Fibroblast of skin of back (primary cell): Measurements from ENCODE around the gene CASKIN2.

ENCODE experiments used
- DNase-seq: peaks from one replicate; pipeline ENCODE4 v3.0.0-alpha.2; 2013

CASKIN2 gene

DNA sequence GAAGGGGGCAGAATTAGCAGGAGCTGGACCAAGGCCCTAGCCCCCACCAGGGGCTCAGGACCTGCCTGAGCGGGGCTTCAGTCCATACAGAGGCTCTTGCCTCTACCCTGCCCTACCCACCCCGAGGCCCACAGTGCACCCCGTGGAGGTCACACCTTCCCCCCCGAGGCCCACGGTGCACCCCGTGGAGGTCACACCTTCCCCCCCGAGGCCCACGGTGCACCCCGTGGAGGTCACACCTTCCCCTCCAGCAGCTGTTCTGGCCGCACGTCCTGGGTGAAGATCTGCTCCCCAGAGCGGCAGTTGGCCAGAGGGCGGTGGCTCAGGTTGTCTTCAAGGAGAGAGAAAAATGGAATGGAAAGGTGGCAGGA, 11.4 kb downstream of the CASKIN2 start:
- no peak for DNase-seq

DNA sequence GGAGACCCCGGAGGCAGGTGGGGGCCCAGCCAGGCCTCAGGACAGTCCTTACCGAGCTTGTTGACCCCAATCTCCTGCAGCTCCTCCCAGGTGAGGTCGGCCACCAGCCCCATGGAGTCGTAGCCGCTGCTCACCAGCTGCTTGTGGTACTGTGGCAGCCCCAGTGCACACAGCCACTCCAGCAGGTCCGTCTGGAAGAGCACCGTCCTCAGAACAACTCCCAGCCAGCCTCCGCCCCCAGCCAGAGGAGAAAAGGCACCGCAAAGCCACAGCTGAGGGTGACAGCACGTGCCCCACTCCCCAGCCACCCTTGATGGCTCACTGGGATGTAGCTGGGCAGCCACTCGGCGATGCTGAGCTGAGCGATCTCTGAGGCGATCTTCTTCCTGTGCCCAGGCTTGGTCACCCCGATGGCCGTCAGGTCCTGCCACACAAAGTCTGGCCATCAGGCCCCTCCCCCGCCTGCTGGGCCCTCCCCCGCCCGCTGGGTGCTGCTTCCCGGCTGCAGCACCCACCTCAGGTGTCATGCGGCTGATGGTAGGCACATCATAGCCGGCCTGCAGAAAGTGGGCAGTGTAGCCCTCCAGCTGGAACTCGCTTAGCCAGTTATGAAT, 11.9 kb downstream of the CASKIN2 start:
- DNase-seq: no peak

DNA sequence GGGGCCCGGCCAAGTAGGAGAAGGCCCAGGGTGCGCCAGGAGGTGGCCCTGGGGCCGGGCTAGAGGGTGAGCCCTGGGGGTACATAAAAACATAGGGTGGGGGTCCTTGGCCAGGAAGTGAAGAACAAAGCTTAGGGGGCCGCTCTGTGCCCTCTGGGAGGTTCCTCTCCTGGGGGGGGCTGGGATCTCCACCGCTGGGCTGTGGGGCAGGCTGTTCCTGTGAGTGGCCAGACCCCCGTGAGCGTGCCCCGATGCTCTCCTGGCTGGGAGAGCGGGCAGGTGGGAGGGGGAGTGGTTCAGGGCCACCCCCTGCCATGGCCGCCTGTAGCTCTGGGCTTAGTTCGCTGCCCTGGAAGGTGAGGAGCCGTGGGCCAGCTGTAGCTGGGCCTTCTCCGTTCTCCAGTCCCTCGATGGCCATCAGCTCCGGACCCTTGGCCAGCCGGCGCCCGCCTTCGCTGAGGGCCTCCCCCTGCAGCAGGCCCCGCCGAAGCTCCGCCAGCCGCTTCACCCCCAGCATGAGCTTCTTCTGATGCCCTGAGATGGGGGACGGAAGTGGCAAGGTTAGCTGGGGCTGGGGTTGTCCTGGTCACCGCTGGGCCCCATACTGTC, 12.5 kb downstream of the CASKIN2 start:
- DNase-seq: no peak

DNA sequence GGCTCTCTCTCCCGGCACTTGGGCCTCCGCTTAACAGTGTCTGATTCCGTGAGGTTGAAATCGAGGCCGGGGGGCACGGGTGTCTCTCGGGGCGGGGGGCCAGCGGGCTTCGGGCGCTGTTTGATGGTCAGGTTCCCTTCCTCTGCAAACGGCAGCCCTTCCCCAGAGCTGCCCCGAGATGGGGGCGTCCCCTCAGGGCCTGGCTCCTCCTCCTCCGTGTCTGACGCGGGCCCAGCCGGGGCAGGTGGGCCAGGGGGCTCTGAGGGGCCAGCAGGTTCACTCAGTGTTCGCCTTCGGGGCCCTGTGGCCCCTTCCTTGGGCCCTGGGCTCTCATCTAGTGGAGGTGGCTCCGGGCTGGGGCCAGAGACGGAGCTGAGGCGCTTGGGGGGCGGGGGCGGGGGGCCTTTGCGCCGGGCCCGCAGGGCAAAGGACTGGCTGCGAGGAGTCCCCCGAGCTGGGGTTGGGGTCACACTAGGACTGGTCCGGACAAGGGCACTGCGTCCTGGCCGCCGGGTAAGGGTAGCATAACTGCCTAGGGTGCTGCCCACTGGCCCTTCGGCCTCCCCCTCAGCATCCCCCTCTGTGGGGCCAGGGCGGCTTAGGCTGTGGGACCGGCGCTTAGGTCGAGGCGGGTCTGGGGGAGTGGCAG, 13.1 kb downstream of the CASKIN2 start:
- DNase-seq: no peak

DNA sequence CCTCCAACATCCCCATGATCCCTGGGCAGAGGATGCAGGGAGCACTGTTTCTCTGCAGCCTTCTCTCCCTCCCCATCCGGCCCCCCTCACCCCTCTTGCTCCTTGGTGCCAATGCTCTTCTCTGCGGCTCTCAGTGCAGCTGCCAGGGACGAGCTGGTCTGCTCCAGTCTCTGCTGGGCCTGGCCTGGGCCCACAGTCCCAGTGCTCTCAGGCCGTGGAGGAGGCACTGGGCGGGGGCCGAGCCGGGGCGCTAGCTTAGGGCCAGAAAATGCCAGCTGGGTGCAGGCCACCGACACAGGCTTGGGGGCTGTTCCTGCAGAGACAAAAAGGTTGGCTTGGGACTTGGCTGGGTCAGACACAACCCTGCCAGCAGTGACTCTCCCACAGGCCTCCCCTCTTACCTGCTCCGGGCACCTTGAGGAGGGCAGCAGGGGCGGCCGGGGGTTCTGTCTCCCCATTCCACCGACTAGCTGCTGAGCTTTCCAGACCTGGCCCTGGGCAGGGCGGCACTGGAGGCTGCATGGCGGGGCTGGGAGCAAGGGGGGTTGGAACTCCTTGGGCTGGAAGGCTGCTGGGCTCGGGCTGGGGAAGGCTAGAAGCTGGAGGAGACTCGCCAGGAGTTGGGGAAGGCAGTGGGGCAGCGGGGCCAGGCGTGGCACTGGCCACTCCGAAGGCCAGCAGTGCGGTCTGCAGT, 13.8 kb downstream of the CASKIN2 start:
- no peak for DNase-seq

DNA sequence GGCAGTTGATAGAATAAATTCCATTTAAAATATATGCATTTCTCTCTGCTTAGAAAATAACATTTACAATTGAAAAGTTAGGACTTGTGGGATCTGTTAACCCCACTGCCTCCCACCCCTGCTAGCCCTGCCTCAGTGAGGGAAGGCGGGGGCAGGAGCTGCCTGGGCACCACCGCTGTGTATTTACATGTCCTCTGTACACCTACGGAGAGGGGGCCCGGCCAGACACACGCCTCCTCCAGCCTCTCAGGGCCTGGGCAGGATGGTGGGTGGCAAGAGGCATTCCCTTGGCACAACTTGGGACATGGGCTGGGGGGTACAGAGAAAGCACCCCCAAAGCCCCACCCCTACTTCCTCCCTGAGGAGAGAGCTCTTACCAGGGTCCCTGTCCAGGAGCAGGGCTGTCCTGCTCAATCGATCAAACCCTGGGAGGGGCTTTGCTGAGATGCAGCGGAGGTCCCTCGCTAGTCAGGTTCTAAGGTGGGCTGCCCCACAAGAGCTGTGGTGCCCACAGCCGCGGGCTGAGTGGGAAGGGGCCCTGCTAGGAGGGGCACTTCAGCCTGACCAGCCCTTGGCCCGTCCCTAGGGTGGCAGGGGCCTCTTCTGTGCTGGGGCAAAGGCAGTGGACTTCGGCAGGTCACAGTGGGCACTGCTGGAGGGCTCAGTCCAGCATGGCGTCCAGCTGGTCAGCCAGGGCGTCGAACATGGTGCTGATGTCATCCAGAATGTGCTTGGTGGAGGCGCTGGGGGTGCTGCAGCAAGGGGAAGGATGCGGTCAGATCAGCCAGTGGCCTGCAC, 14.7 kb downstream of the CASKIN2 start:
- no peak for DNase-seq

- no peak for DNase-seq
Measured at GRCh38 chr17:75499313-75500022, 15.9 kb downstream of the CASKIN2 start.

GRCh38 chr17:75498726-75499213, 16.6 kb downstream of the CASKIN2 start:
- DNase-seq: no peak

DNA sequence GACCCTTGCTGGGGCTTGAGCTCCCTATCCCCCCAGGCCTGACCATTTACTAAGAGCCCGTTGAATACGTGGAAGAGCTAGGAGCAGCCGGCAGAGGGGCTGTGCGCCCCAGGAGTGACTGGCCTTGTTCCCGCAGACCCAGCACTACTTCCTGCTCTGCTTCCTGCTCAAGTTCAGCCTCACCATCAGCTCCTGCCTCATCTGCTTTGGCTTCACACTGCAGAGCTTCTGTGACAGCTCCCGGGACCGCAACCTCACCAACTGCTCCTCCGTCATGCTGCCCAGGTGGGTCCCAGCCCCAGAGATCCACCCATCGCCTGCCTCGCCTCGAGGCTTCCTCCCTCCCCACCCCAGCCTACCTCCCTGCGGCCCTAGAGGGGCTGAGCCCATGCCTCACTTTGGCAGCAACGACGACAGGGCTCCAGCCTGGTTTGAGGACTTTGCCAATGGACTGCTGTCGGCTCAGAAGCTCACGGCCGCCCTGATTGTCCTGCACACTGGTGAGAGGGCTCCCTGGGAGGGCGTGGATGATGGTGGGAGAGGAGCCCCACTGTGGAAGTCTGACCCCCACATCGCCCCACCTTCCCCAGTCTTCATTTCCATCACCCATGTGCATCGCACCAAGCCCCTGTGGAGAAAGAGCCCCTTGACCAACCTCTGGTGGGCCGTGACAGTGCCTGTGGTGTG, 17.2 kb downstream of the CASKIN2 start:
- DNase-seq: no peak

DNA sequence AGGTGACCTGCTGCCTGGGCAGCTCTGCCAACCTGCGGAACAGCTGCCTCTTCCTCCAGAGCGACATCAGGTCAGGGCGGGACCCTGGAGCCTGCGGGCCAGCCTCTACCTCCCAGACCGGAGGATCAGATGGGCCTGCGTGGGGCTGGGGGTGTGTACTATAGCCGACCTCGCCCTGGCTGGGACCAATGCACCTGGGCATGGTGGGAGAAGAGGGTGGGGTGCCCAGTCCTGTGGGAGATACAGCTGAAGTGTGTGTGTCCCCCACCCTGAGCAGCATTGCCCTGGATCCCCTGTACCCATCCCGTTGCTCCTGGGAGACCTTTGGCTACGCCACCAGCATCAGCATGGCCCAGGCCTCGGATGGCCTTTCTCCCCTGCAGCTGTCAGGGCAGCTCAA, 19.3 kb downstream of the CASKIN2 start:
- DNase-seq: no peak

DNA sequence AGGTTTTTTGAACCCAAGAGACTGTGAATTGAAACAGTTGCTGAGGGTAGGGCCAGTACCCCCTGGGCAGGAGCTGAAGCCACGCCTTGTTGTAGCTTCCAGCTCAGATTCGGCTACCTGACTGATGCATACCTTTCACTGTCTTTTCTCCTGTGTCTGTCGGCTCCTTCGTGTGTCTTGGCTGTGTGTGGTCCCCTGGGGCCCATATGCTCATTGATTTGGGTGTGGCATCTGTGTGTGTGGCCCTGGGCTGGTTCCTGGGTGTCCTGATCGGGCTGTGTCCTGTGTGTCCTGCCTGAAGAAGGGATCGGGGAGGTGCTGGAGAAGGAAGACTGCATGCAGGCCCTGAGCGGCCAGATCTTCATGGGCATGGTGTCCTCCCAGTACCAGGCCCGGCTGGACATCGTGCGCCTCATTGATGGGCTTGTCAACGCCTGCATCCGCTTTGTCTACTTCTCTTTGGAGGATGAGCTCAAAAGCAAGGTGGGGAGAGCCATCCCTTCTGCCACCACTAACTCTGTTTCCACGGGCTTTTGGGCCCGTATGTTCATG, 20.9 kb downstream of the CASKIN2 start:
- DNase-seq: no peak

- no peak for DNase-seq
Measured at GRCh38 chr17:75493476-75494129, 21.7 kb downstream of the CASKIN2 start.

GRCh38 chr17:75492555-75493168, 22.7 kb downstream of the CASKIN2 start:
- DNase-seq: no peak

GRCh38 chr17:75491680-75492079, 23.7 kb downstream of the CASKIN2 start:
- no peak for DNase-seq

GRCh38 chr17:75490953-75491649, 24.2 kb downstream of the CASKIN2 start:
- no peak for DNase-seq

DNA sequence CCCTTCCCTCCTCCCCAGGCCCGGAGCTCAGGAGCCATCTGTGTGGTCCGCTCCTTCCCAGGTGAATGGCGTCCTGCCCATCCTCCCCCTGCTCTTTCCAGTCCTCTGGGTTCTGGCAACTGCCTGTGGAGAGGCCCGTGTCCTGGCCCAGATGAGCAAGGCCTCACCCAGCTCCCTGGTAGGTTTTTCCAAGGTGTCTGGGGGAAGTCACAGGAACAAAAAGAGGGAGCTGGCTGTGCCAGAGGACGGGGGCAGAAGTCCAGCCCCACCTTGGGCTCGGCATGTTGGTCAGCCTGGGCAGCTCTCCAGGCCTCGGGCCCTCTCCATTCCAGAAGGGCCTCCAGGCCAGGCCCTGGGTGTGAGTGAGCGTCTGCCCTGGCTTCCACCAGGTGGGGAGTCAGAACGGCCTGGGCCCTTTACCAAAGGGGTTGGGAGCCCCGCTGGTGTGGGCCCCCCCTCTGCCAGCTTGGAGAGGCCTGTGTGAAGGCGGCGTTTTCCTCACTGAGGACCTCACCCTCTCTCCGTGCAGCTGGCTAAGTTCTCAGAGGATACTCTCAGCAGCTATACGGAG, 25.1 kb downstream of the CASKIN2 start:
- DNase-seq: no peak

- no peak for DNase-seq
Measured at GRCh38 chr17:75489511-75489955, 25.8 kb downstream of the CASKIN2 start.

- no peak for DNase-seq
Measured at GRCh38 chr17:75488693-75489510, 26.4 kb downstream of the CASKIN2 start.
